Measurements from ENCODE around the gene GLI3. TPM values are rescaled to one million over a fixed set of nuclear protein-coding genes. Genes with fewer than 3 reads are reported as not detected.

The GLI3 gene
- total RNA-seq, 1 donor from 2014 or later = 32.0 TPM

DNA sequence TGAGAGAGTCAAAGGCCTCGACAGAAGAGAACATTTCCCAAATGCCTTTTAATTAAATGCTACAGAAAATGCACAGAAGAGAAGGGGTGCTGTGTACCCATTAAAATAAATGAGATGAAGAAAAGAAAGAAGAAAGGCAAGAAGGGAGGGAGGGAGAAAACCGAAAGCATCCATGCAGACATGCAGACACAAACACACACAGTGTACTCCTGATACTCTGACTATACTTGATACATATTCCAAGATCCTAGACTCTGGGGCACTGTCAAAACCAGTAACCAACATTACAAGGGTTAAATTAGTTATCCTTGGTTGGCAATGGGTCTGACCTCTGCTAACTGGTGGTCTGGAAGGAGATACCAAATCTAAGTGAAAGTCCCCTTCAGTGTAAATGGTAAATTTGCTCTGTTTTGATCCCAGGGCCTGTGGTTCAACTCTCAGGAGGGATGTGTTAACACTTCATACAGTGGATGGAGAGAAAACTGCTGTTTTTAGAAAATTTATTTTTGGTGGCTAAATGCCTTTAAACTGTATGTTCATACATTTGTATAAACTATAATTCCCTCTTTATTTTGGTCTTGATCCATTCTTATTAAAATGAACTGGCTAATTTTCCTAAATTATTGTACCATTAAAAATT, 241.3 kb downstream of the GLI3 start:
- no peak for DNase-seq (ENCODE audit: low spot score)
- Histone ChIP-seq H3K27me3 (no peaks in the 10 kb centered on the region), H3K4me1 (no peaks in the 10 kb centered on the region), H3F3A (ENCODE audit: low read depth) (no peaks in the 10 kb centered on the region), H3K9ac (no peak overlapping the region), H3K79me2 (ENCODE audit: low read depth) (peaks cover 21% of the 10 kb centered on the region), H3K27ac (no peak overlapping the region), H3K4me3 (no peak overlapping the region), H3K9me3 (ENCODE audit: low read depth) (no peaks in the 10 kb centered on the region), H3K4me2 (no peak overlapping the region), H4K20me1 (ENCODE audit: low read depth) (peaks cover 32% of the 10 kb centered on the region), H2AFZ (replicated peaks) (no peak overlapping the region), H3K36me3 (peaks cover 8% of the 10 kb centered on the region)
- H3K36me3 Mint-ChIP-seq = peaks cover 55% of the 10 kb centered on the region
- H3K4me1 Mint-ChIP-seq = peaks cover 46% of the 10 kb centered on the region
- no peak overlapping the region for H3K27ac Mint-ChIP-seq
- no peaks in the 10 kb centered on the region for H3K27me3 Mint-ChIP-seq (ENCODE audit: insufficient read depth, low read depth)
- H3K9me3 Mint-ChIP-seq = no peaks in the 10 kb centered on the region
- TF ChIP-seq EZH2 (IDR thresholded peaks at IDR 0.05) = no peak
- TF ChIP-seq EZH2phosphoT487 (IDR thresholded peaks at IDR 0.05) = no peak
- no peak for TF ChIP-seq CTCF (IDR thresholded peaks at IDR 0.05)
- H3K4me3 Mint-ChIP-seq = no peak overlapping the region

- H3K79me2 ChIP-seq (ENCODE audit: low read depth) = peaks cover 15% of the 10 kb centered on the region
- no peak overlapping the region for H3K4me3 ChIP-seq
- H3K9me3 ChIP-seq (ENCODE audit: low read depth) = no peaks in the 10 kb centered on the region
- no peak overlapping the region for H2AFZ ChIP-seq (replicated peaks)
- H3F3A ChIP-seq (ENCODE audit: low read depth) = no peaks in the 10 kb centered on the region
- no peak overlapping the region for H3K9ac ChIP-seq
- H3K9me3 Mint-ChIP-seq = no peaks in the 10 kb centered on the region
- H3K36me3 ChIP-seq = no peaks in the 10 kb centered on the region
- H4K20me1 ChIP-seq (ENCODE audit: low read depth) = peaks cover 41% of the 10 kb centered on the region
- H3K27ac ChIP-seq = no peak overlapping the region
- no peak overlapping the region for H3K27ac Mint-ChIP-seq
- no peaks in the 10 kb centered on the region for H3K27me3 ChIP-seq
- H3K36me3 Mint-ChIP-seq = peaks cover 49% of the 10 kb centered on the region
- no peaks in the 10 kb centered on the region for H3K27me3 Mint-ChIP-seq (ENCODE audit: insufficient read depth, low read depth)
- no peak overlapping the region for H3K4me3 Mint-ChIP-seq
- TF ChIP-seq EZH2 (IDR thresholded peaks at IDR 0.05) (no peak), EZH2phosphoT487 (IDR thresholded peaks at IDR 0.05) (no peak), CTCF (IDR thresholded peaks at IDR 0.05) (no peak)
- peaks cover 1% of the 10 kb centered on the region for H3K4me1 ChIP-seq
- no peak for DNase-seq (ENCODE audit: low spot score)
- H3K4me2 ChIP-seq = no peak overlapping the region
- peaks cover 49% of the 10 kb centered on the region for H3K4me1 Mint-ChIP-seq
Observed at GRCh38 chr7:41994746-41995110, 242.3 kb downstream of the GLI3 start.

- Mint-ChIP-seq H3K27ac (no peak overlapping the region), H3K9me3 (no peaks in the 10 kb centered on the region), H3K4me3 (no peak overlapping the region), H3K36me3 (peaks cover 44% of the 10 kb centered on the region), H3K4me1 (peaks cover 52% of the 10 kb centered on the region), H3K27me3 (ENCODE audit: insufficient read depth, low read depth) (no peaks in the 10 kb centered on the region)
- Histone ChIP-seq H3F3A (ENCODE audit: low read depth) (no peaks in the 10 kb centered on the region), H4K20me1 (ENCODE audit: low read depth) (peaks cover 41% of the 10 kb centered on the region), H2AFZ (replicated peaks) (no peak overlapping the region), H3K27ac (no peak overlapping the region), H3K36me3 (no peaks in the 10 kb centered on the region), H3K4me3 (no peak overlapping the region), H3K9ac (no peak overlapping the region), H3K4me2 (no peak overlapping the region), H3K27me3 (no peaks in the 10 kb centered on the region), H3K9me3 (ENCODE audit: low read depth) (no peaks in the 10 kb centered on the region), H3K4me1 (peaks cover 6% of the 10 kb centered on the region), H3K79me2 (ENCODE audit: low read depth) (peaks cover 19% of the 10 kb centered on the region)
- TF ChIP-seq EZH2 (IDR thresholded peaks at IDR 0.05) (no peak), EZH2phosphoT487 (IDR thresholded peaks at IDR 0.05) (no peak), CTCF (IDR thresholded peaks at IDR 0.05) (no peak)
- no peak for DNase-seq (ENCODE audit: low spot score)
Observed at GRCh38 chr7:41994036-41994745, 242.8 kb downstream of the GLI3 start.

Data from neural progenitor cell (in vitro differentiated cells).